HG03139 (cell line): Measurements from ENCODE around the gene HOXB7.

Source experiments
- ATAC-seq: cut with Tn5 transposase; IDR thresholded peaks from one replicate; pipeline ENCODE4 v1.9.1; 2021; ENCODE audit not compliant: unreplicated experiment

Gene HOXB7

GRCh38 chr17:48596000-48596734 is 14.7 kb downstream of the HOXB7 start:
- ATAC-seq: no peak

GRCh38 chr17:48595278-48595999 is 15.4 kb downstream of the HOXB7 start:
- no peak for ATAC-seq

- ATAC-seq: no peak
These were observed 16.1 kb downstream of the HOXB7 start for GRCh38 chr17:48594538-48595277.

- no peak for ATAC-seq
These were observed 16.8 kb downstream of the HOXB7 start for GRCh38 chr17:48593840-48594537.

GRCh38 chr17:48593126-48593829 is 17.5 kb downstream of the HOXB7 start, which contains the start of gene HOXB5:
Gene HOXB5, minus strand, starts transcription at chr17:48593779. Its CDS starts 97 bp downstream, at chr17:48593682.
- ATAC-seq: no peak

- no peak for ATAC-seq
These were observed 18.2 kb downstream of the HOXB7 start for GRCh38 chr17:48592577-48592976.

GRCh38 chr17:48592057-48592514 is 18.7 kb downstream of the HOXB7 start:
- ATAC-seq: no peak

GRCh38 chr17:48591255-48592056 is 19.4 kb downstream of the HOXB7 start:
- no peak for ATAC-seq

GRCh38 chr17:48590607-48591161 is 20.1 kb downstream of the HOXB7 start:
- no peak for ATAC-seq

GRCh38 chr17:48589831-48590606 is 20.8 kb downstream of the HOXB7 start, which contains the start of gene HOXB3:
Gene HOXB3, minus strand, starts transcription at chr17:48590241. Its CDS starts 37,767 bp downstream, at chr17:48552474.
- no peak for ATAC-seq

- no peak for ATAC-seq
These were observed 21.6 kb downstream of the HOXB7 start for GRCh38 chr17:48589060-48589830.

GRCh38 chr17:48588528-48588927 is 22.3 kb downstream of the HOXB7 start:
- no peak for ATAC-seq

GRCh38 chr17:48588074-48588415 is 22.8 kb downstream of the HOXB7 start:
- no peak for ATAC-seq

- no peak for ATAC-seq
These were observed 23.3 kb downstream of the HOXB7 start for GRCh38 chr17:48587276-48588073.

GRCh38 chr17:48586355-48587258 is 24.2 kb downstream of the HOXB7 start:
- no peak for ATAC-seq

- ATAC-seq: no peak
These were observed 26.5 kb downstream of the HOXB7 start for GRCh38 chr17:48584223-48584741.
